Regular cardiac myocyte (primary cell): ENCODE data around the gene ANGEL2. TPM values are rescaled to one million over a fixed set of nuclear protein-coding genes. Genes with fewer than 3 reads are reported as not detected.

Experiments
- total RNA-seq: library from RNA; depleted of rRNA; stranded (reverse); fragments of >200 nt; gene quantifications from 2 replicates; pipeline ENCODE4 v1.2.3, GENCODE V29; 2014

ANGEL2 gene, protein sequence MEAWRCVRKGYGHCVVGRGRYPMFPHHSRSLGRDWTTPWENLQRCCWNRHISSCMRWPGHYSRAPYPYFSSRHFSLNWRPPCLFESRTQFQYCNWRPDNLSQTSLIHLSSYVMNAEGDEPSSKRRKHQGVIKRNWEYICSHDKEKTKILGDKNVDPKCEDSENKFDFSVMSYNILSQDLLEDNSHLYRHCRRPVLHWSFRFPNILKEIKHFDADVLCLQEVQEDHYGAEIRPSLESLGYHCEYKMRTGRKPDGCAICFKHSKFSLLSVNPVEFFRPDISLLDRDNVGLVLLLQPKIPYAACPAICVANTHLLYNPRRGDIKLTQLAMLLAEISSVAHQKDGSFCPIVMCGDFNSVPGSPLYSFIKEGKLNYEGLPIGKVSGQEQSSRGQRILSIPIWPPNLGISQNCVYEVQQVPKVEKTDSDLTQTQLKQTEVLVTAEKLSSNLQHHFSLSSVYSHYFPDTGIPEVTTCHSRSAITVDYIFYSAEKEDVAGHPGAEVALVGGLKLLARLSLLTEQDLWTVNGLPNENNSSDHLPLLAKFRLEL
- 37.2 and 41.7 TPM in 2 replicates for total RNA-seq

DNA sequence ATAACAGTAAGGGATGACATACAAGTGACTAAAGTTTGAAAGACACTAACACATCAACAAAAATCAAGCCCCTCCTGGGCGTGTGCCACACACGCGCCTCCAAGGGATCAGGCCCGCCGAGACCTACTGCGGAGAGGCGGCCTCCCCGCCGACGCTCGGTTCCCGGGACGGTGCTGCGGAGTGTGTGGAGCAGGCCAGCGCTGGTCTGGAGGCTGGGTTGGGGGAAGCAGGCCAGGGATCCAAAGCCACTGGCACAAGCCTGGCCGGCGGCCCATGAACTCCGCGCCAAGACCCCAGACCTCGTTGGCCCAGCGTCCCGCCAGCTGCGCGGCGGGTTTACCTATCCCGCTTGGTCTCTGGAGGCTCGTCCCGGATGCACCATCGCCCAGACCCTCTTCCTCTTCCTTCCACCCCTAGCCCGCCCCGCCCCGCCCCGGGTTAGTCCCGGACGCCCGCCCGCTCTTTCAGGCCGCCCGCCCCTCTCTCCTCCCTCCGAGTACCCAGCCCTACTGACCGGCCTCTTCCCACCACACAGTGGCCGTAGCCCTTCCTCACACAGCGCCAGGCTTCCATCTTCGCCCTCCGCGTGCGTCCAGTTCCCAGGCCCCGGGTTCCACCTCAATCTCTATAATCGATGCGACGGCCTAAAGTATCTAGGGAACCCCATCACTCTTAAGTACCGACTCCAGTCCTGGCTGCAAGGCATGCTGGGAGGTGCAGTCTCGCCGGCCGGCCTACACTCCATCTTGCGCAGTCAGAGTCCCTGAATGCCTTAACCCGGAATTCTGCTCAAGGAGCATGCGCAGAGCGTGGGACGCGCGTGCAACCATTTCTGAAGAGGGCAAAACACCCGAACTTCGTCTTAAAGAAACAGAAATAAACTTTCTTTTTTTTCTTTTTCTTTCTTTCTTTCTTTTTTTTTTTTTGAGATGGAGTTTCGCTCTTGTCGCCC is at the start of gene ANGEL2:
TSS of gene ANGEL2 (minus strand) at position 769 of the 952 bp plus-strand sequence. CDS start at position 573, 196 bp downstream.

DNA sequence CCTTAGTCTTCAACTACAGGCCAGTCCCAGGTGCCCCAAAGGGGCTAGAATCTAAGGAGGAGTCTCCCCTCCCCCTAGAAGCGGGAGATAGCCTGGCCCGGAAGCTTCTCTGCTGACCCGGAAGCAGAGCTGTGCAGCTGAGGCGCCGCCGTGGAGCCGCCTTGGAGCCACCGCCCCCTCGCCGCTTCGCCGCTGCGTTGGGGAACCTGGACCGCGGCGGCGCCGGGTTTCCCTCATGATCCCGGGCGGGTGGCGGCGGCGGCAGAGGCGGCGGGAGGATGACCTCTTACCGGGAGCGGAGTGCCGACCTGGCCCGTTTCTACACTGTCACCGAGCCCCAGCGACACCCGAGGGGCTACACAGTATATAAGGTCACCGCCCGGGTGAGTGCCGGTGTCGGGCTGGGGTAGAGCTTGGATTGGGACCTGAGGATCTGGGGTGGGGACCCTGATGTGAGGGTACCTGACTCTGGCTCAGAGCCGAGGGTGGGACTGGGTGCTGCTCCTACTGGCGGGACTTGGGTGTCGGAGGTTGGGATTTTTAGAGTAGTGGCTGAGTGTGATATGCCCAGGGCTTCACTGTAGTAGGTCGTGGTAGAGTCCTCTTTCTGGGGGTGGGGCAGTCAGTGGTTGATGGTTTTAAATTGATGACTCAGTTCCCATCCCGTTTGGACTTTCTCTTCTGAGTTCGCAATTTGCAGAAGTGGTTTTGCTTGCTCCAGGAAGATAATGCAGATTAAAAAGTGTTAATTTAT is 35.6 kb upstream of the ANGEL2 start, which contains the start of gene RPS6KC1:
TSS of gene RPS6KC1 (plus strand) at position 115 of the 754 bp plus-strand sequence. CDS start at position 279, 164 bp downstream.

DNA sequence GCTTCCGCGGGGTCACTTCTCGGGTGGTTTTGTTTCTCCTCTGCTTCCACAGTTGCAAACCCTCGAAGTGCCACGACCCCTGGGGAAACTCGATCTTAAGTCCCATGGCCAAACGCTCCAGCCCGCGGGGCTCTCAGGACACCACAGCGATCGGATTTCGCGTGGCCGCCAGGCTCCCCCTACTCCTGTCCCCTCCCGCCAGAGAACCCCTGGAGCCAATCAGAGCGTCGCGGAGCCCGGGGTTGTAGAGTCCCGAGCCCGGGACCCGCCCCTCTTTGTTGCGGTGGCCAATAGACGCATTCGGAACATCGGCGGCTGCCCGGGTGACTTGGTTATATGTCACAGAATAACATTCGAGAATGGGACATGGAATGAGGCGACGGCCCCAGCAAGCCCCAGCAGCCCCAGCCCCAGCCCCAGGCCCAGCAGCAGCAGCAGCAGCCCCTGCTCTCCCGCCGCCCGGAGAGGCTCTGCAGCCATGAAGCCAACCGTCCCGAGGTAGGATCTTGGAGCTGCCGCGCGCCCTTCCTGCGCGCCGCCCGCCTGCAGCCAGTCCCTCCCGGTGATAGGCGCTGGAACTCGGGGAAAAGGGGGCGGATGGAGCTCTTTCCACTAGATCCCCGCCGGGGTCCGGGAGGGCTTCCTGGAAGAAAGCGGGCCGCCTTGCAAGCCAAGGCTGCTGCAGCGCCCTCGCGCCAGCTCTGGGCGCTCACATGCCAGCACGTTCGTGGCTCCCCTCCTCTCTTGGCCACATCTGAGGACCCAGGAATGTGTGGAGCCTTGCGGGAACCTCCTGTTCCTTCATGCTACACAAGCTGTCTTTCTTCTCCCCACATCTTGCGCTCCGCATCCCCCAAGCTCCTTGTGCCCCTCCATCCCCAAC is 65.2 kb downstream of the ANGEL2 start, which contains the start of gene VASH2:
TSS of gene VASH2 (plus strand) at position 299 of the 883 bp plus-strand sequence. CDS start 1,002 bp downstream, outside the sequence.

Other genes starting within 250 kb of the ANGEL2 start
- 39.7 and 54.1 TPM in 2 replicates for gene NSL1, start 224.1 kb downstream of the ANGEL2 start, total RNA-seq
- 12.8 and 20.9 TPM in 2 replicates for gene TATDN3, start 224.0 kb downstream of the ANGEL2 start, total RNA-seq
- 1.1 TPM in 1 of 2 replicates, not detected in the other for gene SPATA45, start 168.2 kb downstream of the ANGEL2 start, total RNA-seq
- 7.9 and 9.4 TPM in 2 replicates for gene FLVCR1, start 157.6 kb downstream of the ANGEL2 start, total RNA-seq
- 0.28 TPM in 1 of 2 replicates, not detected in the other for gene VASH2, start 65.3 kb downstream of the ANGEL2 start, total RNA-seq
- gene RPS6KC1, start 35.4 kb upstream of the ANGEL2 start, total RNA-seq = 26.5 and 33.0 TPM in 2 replicates